NCI-H187 (cell line): ENCODE data around the gene PCK1.

Source experiments
- DNase-seq, 2 experiments: peaks; one replicate each; lab custom pipeline; 2025; lab: John Stamatoyannopoulos, UW

Gene PCK1

GRCh38 chr20:57577679-57578475 is 17.0 kb downstream of the PCK1 start:
- DNase-seq: no peak

GRCh38 chr20:57578476-57579165 is 17.7 kb downstream of the PCK1 start:
- DNase-seq: no peak

- DNase-seq: no peak
Measured at GRCh38 chr20:57579331-57579897, 18.5 kb downstream of the PCK1 start.

- no peak for DNase-seq
Measured at GRCh38 chr20:57579898-57580447, 19.1 kb downstream of the PCK1 start.

- no peak for DNase-seq
Measured at GRCh38 chr20:57580478-57581201, 19.7 kb downstream of the PCK1 start.

- DNase-seq: no peak
Measured at GRCh38 chr20:57581202-57582028, 20.5 kb downstream of the PCK1 start.

GRCh38 chr20:57582029-57582378 is 21.1 kb downstream of the PCK1 start:
- no peak for DNase-seq

- no peak for DNase-seq
Measured at GRCh38 chr20:57582432-57583288, 21.8 kb downstream of the PCK1 start.

- DNase-seq: no peak
Measured at GRCh38 chr20:57583289-57584257, 22.7 kb downstream of the PCK1 start.

GRCh38 chr20:57584768-57585461 is 24.0 kb downstream of the PCK1 start:
- no peak for DNase-seq

- DNase-seq: no peak
Measured at GRCh38 chr20:57585466-57586213, 24.7 kb downstream of the PCK1 start.

- DNase-seq: no peak
Measured at GRCh38 chr20:57586370-57586793, 25.5 kb downstream of the PCK1 start.

GRCh38 chr20:57586943-57587277 is 26.0 kb downstream of the PCK1 start:
- no peak for DNase-seq

GRCh38 chr20:57587278-57587988 is 26.5 kb downstream of the PCK1 start:
- no peak for DNase-seq

- DNase-seq: no peak
Measured at GRCh38 chr20:57587989-57588377, 27.1 kb downstream of the PCK1 start.

- DNase-seq: no peak
Measured at GRCh38 chr20:57588596-57588995, 27.7 kb downstream of the PCK1 start.

- no peak for DNase-seq
Measured at GRCh38 chr20:57589123-57589727, 28.3 kb downstream of the PCK1 start.
